Stimulated activated effector memory CD8-positive, alpha-beta T cell treated with anti-CD3 and anti-CD28 coated beads, Interleukin-12 subunit alpha, Interleukin-12 subunit beta, amount 100 ng/mL, for 72 hours (primary cell): ENCODE results near the gene PRR20A.
"Not testable (repeated sequence)": the region's sequence is repeated elsewhere in the genome, so short reads cannot be mapped to it uniquely, and the experiment has no call there.

Experiments used
- ATAC-seq: fragments of 150-1000 bp; cut with Tn5 transposase; 2 replicates; pipeline ENCODE4 v1.10.0; 2021
- DNase-seq, 2 donors: peaks; one replicate each; pipeline ENCODE4 v3.0.0; 2021 to 2022; ENCODE audit warnings: low spot score in 2 of 2
- H3K27ac Mint-ChIP-seq: one replicate; pipeline ENCODE4 v1.8.0; 2022; ENCODE audit warnings: mild to moderate bottlenecking, mixed read lengths
- H3K36me3 Mint-ChIP-seq: one replicate; pipeline ENCODE4 v1.8.0; 2022; ENCODE audit warnings: mild to moderate bottlenecking, mixed read lengths
- H3K4me1 Mint-ChIP-seq: one replicate; pipeline ENCODE4 v1.8.0; 2022; ENCODE audit warnings: mixed read lengths
- H3K4me3 Mint-ChIP-seq: one replicate; pipeline ENCODE4 v1.8.0; 2022; ENCODE audit warnings: mild to moderate bottlenecking, mixed read lengths
- H3K9me3 Mint-ChIP-seq: one replicate; pipeline ENCODE4 v1.8.0; 2022; ENCODE audit warnings: mixed read lengths

Gene PRR20A

DNA sequence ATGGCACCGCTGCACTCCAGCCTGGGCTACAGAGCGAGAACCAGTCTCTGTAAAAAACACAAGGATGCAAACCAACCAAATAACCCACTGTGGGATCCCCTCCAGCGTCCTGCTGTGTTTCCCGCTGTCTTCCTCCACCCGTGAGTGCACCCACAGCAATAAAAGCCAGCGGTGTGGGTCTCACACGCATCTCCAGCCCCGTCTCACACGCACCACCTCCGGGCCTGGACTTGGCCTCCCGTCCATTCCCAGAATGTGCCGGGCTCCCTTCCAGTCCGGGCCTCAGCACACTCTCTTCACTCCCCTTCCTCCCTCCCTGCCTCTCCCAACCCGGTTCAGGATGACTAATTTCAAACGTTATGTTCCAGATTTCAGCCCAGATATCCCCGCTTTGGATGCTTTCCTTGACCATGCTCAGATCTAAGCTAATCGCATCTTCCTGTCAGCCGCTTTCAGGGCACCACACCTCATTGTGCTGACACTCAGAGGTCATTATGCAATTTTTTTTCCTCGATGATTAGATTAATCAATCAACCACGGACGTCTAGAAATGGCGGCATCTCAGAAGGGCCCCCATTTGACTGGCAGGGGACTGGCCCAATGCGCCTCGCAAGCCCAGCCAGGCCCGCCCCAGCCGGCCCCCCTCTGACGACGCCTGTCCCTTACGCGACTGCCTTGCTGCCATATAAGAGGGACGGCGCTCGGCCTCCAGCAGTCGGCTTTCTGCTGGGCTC, at the start of gene PRR20A:
Gene PRR20A, plus strand, starts transcription at position 684 of the 734 bp plus-strand sequence. CDS start 387 bp downstream, outside the sequence.
- not testable (repeated sequence) for H3K4me3 Mint-ChIP-seq, H3K4me1 Mint-ChIP-seq, H3K9me3 Mint-ChIP-seq, H3K27ac Mint-ChIP-seq, ATAC-seq, DNase-seq, H3K36me3 Mint-ChIP-seq

DNA sequence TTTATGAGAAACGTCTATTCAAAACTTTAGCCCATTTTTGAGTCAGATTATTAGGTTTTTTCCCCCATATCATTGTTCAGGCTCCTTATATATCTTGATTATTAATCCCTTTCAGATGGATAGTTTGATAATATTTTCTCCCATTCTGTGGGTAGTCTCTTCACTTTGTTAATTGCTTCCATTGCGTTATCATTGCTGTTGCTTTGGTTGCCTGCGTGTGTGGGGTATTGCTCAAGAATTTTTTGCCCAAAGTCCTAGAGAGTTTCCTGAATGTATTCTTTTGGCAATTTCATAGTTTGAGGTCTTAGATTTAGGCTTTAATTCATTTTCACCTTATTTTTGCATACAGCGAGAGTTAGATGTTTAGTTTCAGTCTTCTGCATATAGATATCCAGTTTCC, 25.8 kb upstream of the PRR20A start:
- H3K36me3 Mint-ChIP-seq, result no peaks in the 10 kb centered on the region
- no peak for ATAC-seq
- no peak overlapping the region for H3K4me3 Mint-ChIP-seq
- H3K27ac Mint-ChIP-seq, result no peak overlapping the region
- peaks cover 36% of the 10 kb centered on the region for H3K9me3 Mint-ChIP-seq
- DNase-seq, result no peak
- no peaks in the 10 kb centered on the region for H3K4me1 Mint-ChIP-seq

- peaks cover 3% of the 10 kb centered on the region for H3K9me3 Mint-ChIP-seq
- H3K4me3 Mint-ChIP-seq, result no peak overlapping the region
- no peaks in the 10 kb centered on the region for H3K36me3 Mint-ChIP-seq
Observed at GRCh38 chr13:57123681-57124080, 17.0 kb upstream of the PRR20A start.

GRCh38 chr13:57128909-57129308, 11.8 kb upstream of the PRR20A start:
- peaks cover 10% of the 10 kb centered on the region for H3K9me3 Mint-ChIP-seq
- H3K4me1 Mint-ChIP-seq, result no peaks in the 10 kb centered on the region
- ATAC-seq (no peak), DNase-seq (no peak)
- H3K36me3 Mint-ChIP-seq, result no peaks in the 10 kb centered on the region
- H3K27ac Mint-ChIP-seq, result no peak overlapping the region
- no peak overlapping the region for H3K4me3 Mint-ChIP-seq

More at GRCh38 chr13:57123681-57124080, 17.0 kb upstream of the PRR20A start:
- Mint-ChIP-seq H3K4me1 (no peaks in the 10 kb centered on the region), H3K27ac (no peak overlapping the region)
- DNase-seq, result no peak
- ATAC-seq, result no peak

- Mint-ChIP-seq H3K36me3 (no peaks in the 10 kb centered on the region), H3K9me3 (peaks cover 17% of the 10 kb centered on the region), H3K27ac (no peak overlapping the region), H3K4me1 (no peaks in the 10 kb centered on the region), H3K4me3 (no peak overlapping the region)
- DNase-seq (no peak), ATAC-seq (no peak)
Observed at GRCh38 chr13:57136093-57136492, 4.6 kb upstream of the PRR20A start.

DNA sequence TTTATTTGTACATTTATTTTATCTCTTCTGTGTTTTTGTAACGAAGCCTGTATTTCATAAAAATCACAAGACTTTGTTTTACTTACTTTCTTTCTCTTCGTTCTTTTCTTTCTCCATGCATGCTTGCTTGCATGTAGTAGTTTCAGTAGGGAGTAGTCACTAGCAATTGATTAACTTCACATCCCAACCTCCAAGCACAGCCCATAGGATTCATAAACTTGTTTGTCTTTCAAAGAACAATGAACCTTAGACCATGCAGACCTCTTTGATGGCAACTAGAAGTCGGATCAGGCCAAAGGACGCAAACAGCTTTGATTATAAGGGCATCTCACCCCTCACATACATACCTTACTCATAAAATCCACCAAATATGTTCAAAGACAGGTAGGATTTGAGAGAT, 3.1 kb upstream of the PRR20A start:
- Mint-ChIP-seq H3K4me1 (no peaks in the 10 kb centered on the region), H3K4me3 (no peak overlapping the region), H3K36me3 (no peaks in the 10 kb centered on the region), H3K27ac (no peak overlapping the region), H3K9me3 (peaks cover 13% of the 10 kb centered on the region)
- no peak for ATAC-seq
- DNase-seq, result no peak

GRCh38 chr13:57138988-57139387, 1.7 kb upstream of the PRR20A start:
- Mint-ChIP-seq H3K9me3 (peaks cover 8% of the 10 kb centered on the region), H3K27ac (no peak overlapping the region), H3K36me3 (no peaks in the 10 kb centered on the region), H3K4me1 (no peaks in the 10 kb centered on the region), H3K4me3 (no peak overlapping the region)
- ATAC-seq, result no peak
- no peak for DNase-seq

DNA sequence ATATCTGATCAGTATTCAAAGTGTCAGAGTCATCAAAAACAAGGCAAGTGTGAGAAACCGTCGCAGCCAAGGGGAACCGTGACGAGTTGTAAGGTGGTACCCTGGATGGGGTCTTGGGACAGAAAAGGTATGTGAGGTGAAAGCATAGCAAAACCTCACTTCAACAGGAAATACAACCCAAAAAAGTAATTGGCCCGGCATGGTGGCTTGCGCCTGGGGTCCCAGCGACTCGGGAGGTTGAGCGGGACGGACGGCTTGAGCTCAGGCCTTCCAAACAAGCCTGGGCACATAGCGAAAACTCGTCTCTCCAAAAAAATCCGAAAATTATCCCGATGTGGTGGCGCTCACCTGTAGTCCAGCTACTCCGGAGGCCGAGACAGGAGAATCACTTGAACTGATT, 937 bp upstream of the PRR20A start:
- H3K4me3 Mint-ChIP-seq, H3K4me1 Mint-ChIP-seq, H3K27ac Mint-ChIP-seq, H3K9me3 Mint-ChIP-seq, DNase-seq, ATAC-seq, H3K36me3 Mint-ChIP-seq: not testable (repeated sequence)

DNA sequence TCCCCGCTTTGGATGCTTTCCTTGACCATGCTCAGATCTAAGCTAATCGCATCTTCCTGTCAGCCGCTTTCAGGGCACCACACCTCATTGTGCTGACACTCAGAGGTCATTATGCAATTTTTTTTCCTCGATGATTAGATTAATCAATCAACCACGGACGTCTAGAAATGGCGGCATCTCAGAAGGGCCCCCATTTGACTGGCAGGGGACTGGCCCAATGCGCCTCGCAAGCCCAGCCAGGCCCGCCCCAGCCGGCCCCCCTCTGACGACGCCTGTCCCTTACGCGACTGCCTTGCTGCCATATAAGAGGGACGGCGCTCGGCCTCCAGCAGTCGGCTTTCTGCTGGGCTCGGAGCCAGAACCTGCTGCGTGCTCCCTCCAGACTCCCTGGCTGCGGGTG, 6.5 kb downstream of the PRR20A start, which contains the start of gene PRR20B:
Gene PRR20B, plus strand, starts transcription at position 301 of the 400 bp plus-strand sequence. CDS start 387 bp downstream, outside the sequence.
- not testable (repeated sequence) for H3K4me3 Mint-ChIP-seq, H3K27ac Mint-ChIP-seq, ATAC-seq, H3K9me3 Mint-ChIP-seq, H3K4me1 Mint-ChIP-seq, DNase-seq, H3K36me3 Mint-ChIP-seq

- DNase-seq, H3K4me3 Mint-ChIP-seq, H3K9me3 Mint-ChIP-seq, H3K27ac Mint-ChIP-seq, H3K36me3 Mint-ChIP-seq, H3K4me1 Mint-ChIP-seq, ATAC-seq: not testable (repeated sequence)
Observed at GRCh38 chr13:57148106-57148505, 7.4 kb downstream of the PRR20A start.

DNA sequence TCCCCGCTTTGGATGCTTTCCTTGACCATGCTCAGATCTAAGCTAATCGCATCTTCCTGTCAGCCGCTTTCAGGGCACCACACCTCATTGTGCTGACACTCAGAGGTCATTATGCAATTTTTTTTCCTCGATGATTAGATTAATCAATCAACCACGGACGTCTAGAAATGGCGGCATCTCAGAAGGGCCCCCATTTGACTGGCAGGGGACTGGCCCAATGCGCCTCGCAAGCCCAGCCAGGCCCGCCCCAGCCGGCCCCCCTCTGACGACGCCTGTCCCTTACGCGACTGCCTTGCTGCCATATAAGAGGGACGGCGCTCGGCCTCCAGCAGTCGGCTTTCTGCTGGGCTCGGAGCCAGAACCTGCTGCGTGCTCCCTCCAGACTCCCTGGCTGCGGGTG, 13.0 kb downstream of the PRR20A start, which contains the start of gene PRR20C:
Gene PRR20C, plus strand, starts transcription at position 301 of the 400 bp plus-strand sequence. CDS start 387 bp downstream, outside the sequence.
- not testable (repeated sequence) for DNase-seq, H3K27ac Mint-ChIP-seq, ATAC-seq, H3K36me3 Mint-ChIP-seq, H3K9me3 Mint-ChIP-seq, H3K4me3 Mint-ChIP-seq, H3K4me1 Mint-ChIP-seq

DNA sequence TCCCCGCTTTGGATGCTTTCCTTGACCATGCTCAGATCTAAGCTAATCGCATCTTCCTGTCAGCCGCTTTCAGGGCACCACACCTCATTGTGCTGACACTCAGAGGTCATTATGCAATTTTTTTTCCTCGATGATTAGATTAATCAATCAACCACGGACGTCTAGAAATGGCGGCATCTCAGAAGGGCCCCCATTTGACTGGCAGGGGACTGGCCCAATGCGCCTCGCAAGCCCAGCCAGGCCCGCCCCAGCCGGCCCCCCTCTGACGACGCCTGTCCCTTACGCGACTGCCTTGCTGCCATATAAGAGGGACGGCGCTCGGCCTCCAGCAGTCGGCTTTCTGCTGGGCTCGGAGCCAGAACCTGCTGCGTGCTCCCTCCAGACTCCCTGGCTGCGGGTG, 19.6 kb downstream of the PRR20A start, which contains the start of gene PRR20D:
Gene PRR20D, plus strand, starts transcription at position 301 of the 400 bp plus-strand sequence. CDS start 387 bp downstream, outside the sequence.
- not testable (repeated sequence) for H3K27ac Mint-ChIP-seq, DNase-seq, H3K4me3 Mint-ChIP-seq, ATAC-seq, H3K36me3 Mint-ChIP-seq, H3K4me1 Mint-ChIP-seq, H3K9me3 Mint-ChIP-seq

DNA sequence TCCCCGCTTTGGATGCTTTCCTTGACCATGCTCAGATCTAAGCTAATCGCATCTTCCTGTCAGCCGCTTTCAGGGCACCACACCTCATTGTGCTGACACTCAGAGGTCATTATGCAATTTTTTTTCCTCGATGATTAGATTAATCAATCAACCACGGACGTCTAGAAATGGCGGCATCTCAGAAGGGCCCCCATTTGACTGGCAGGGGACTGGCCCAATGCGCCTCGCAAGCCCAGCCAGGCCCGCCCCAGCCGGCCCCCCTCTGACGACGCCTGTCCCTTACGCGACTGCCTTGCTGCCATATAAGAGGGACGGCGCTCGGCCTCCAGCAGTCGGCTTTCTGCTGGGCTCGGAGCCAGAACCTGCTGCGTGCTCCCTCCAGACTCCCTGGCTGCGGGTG, 26.2 kb downstream of the PRR20A start, which contains the start of gene PRR20E:
Gene PRR20E, plus strand, starts transcription at position 301 of the 400 bp plus-strand sequence. CDS start 387 bp downstream, outside the sequence.
- ATAC-seq, H3K27ac Mint-ChIP-seq, H3K4me1 Mint-ChIP-seq, H3K4me3 Mint-ChIP-seq, H3K9me3 Mint-ChIP-seq, DNase-seq, H3K36me3 Mint-ChIP-seq: not testable (repeated sequence)

- Mint-ChIP-seq H3K36me3 (no peaks in the 10 kb centered on the region), H3K4me1 (no peaks in the 10 kb centered on the region), H3K4me3 (no peak overlapping the region), H3K27ac (no peak overlapping the region), H3K9me3 (no peaks in the 10 kb centered on the region)
- ATAC-seq (no peak), DNase-seq (no peak)
Observed at GRCh38 chr13:57191667-57192066, 50.9 kb downstream of the PRR20A start.
